ENCODE data around the gene DOCK8. TPM values are rescaled to one million over a fixed set of nuclear protein-coding genes. Genes with fewer than 3 reads are reported as not detected.

DOCK8 gene
- total and polyA plus RNA-seq, 10 donors = 34.3 to 275 (median 184) TPM

DNA sequence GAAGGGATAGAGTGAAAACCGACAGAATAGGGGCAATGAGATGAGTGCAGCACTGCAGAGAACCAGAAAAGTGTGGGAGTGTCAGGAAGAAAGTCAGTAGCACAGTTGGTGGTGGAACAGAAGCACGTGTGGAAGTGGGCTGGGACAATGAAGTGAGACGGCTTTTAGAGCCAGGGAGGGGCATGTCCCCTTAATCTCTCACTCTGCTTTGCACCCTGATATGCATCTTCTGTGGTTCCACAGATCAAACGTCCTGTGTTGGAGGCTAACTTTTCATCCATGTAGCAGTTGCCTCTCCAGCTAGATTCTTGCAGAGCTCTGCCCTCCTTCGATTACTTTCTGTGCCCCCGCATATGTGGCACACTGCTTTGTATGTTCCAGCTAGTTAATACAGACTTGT is 163.6 kb downstream of the DOCK8 start:
- Histone ChIP-seq H3K4me3 (no peak overlapping the region), H3K9me3 (no peaks in the 10 kb centered on the region), H3K4me1 (no peaks in the 10 kb centered on the region), H3K36me3 (peaks cover 20 to 95% (median 92%) of the 10 kb centered on the region in 6 donors), H3K27ac (no peak overlapping the region), H3K27me3 (replicated peaks in 1 of 7) (no peaks in the 10 kb centered on the region)
- TF ChIP-seq CTCF (IDR thresholded peaks at IDR 0.05 in 8 of 11, conservative IDR thresholded peaks at IDR 0.05 in 3 of 11) (no peak), POLR2A (IDR thresholded peaks at IDR 0.05) (no peak), POLR2AphosphoS5 (IDR thresholded peaks at IDR 0.05) (no peak)
- no peak for DNase-seq
- WGBS, 5 donors = 67 to 74% (median 71%) methylated on average over 6 of the region's 6 CpGs
- intact Hi-C loops (cut with DNase I; ENCODE audit: low total_unique reads) = no loop called here

GRCh38 chr9:382383-382782 is 167.7 kb downstream of the DOCK8 start:
- Histone ChIP-seq H3K4me3 (no peak overlapping the region), H3K27me3 (replicated peaks in 1 of 7) (no peaks in the 10 kb centered on the region), H3K4me1 (no peaks in the 10 kb centered on the region), H3K9me3 (no peaks in the 10 kb centered on the region), H3K27ac (no peak overlapping the region), H3K36me3 (peaks cover 12 to 95% (median 91%) of the 10 kb centered on the region in 6 donors)
- TF ChIP-seq POLR2A (IDR thresholded peaks at IDR 0.05) (no peak), POLR2AphosphoS5 (IDR thresholded peaks at IDR 0.05) (peak in 2 of 3 donors; percentile 29 to 57)
- DNase-seq = no peak
- intact Hi-C loops (cut with DNase I; ENCODE audit: low total_unique reads) = loop anchor here (10.0 kb wide), 1 partner anchor 58 kb away; no protein-coding TSS in a partner anchor
- 90 to 95% (median 94%) methylated on average over 11 of the region's 11 CpGs for WGBS, 5 donors

DNA sequence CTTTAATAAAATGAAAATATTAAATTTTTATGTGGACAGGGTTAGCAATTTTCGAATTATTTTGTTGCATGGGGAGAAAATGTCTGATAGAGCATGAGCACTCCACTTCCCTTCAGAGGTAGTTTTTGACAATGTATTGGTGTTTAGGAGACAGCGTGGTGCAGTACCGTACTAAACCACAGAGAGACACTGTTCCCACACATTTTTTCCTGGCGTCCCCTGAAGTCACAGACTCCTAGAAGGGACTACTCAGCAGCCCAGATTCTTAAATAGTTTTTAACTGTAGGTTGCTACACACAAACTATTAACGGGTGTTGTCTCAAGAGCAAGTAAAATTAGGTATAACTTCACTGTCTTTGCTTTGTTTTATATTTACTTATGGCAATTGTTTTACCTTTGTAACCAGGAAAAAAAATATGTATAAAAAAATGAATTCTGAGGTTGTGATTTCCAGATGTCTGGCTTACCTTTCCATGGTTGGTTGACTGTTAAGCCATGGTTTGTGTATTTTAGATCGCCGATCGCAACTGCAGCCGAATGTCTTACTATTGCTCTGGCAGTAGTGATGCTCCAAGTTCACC is 171.2 kb downstream of the DOCK8 start:
- WGBS, 5 donors = 74 to 86% (median 81%) methylated on average over 9 of the region's 9 CpGs
- H3K4me3 ChIP-seq = no peak overlapping the region
- TF ChIP-seq CTCF (IDR thresholded peaks at IDR 0.05 in 8 of 11, conservative IDR thresholded peaks at IDR 0.05 in 3 of 11) = peak in 7 of 11 experiments; percentile 14 to 49 (median 40)
- no peak for TF ChIP-seq POLR2A (IDR thresholded peaks at IDR 0.05)
- TF ChIP-seq POLR2AphosphoS5 (IDR thresholded peaks at IDR 0.05) = no peak
- no peaks in the 10 kb centered on the region for H3K4me1 ChIP-seq
- H3K27ac ChIP-seq = no peak overlapping the region
- H3K36me3 ChIP-seq = peaks cover 12 to 100% (median 96%) of the 10 kb centered on the region in 6 donors
- H3K27me3 ChIP-seq (replicated peaks in 1 of 7) = no peaks in the 10 kb centered on the region
- DNase-seq = no peak
- H3K9me3 ChIP-seq = no peaks in the 10 kb centered on the region
- intact Hi-C loops (cut with DNase I; ENCODE audit: low total_unique reads) = loop anchor here (10.0 kb wide), 1 partner anchor 61 kb away; no protein-coding TSS in a partner anchor

DNA sequence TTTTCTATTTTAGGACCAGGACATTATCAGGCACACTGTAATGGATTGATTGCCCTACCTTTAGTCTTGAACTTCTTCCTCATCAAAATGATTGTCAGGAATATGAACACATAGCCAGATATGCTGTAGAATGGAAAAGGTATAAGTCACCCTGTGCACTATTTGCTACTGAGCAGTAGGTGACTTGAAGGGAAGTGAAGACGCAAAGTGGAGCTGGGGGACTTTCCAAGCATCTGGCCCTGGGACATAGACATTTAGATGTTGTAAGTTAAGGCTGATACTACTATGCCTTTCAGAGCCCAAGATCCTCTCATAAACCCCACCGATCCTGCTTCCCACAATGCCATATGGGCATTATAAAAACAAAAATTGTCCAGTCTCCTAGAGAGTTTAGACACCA is 174.5 kb downstream of the DOCK8 start:
- H3K27me3 ChIP-seq (replicated peaks in 1 of 7) = no peaks in the 10 kb centered on the region
- H3K36me3 ChIP-seq = peaks cover 6 to 100% (median 94%) of the 10 kb centered on the region in 6 donors
- 83 to 93% (median 86%) methylated on average over 2 of the region's 2 CpGs for WGBS, 5 donors
- no peaks in the 10 kb centered on the region for H3K4me1 ChIP-seq
- H3K27ac ChIP-seq = no peak overlapping the region
- H3K9me3 ChIP-seq = no peaks in the 10 kb centered on the region
- intact Hi-C loops (cut with DNase I; ENCODE audit: low total_unique reads) = loop anchor here (10.0 kb wide), 1 partner anchor 64 kb away; no protein-coding TSS in a partner anchor
- TF ChIP-seq CTCF (IDR thresholded peaks at IDR 0.05 in 8 of 11, conservative IDR thresholded peaks at IDR 0.05 in 3 of 11) = no peak
- no peak for TF ChIP-seq POLR2A (IDR thresholded peaks at IDR 0.05)
- TF ChIP-seq POLR2AphosphoS5 (IDR thresholded peaks at IDR 0.05) = no peak
- DNase-seq = no peak
- H3K4me3 ChIP-seq = no peak overlapping the region
